ENCODE measurements around the gene TGM2. TPM values are rescaled to one million over a fixed set of nuclear protein-coding genes. Genes with fewer than 3 reads are reported as not detected.
"Not testable (repeated sequence)": the region's sequence is repeated elsewhere in the genome, so short reads cannot be mapped to it uniquely, and the experiment has no call there.

Gene TGM2
- polyA plus RNA-seq, 4 donors: 11.5 to 35.2 (median 33.2) TPM

- no peak for DNase-seq (ENCODE audit: low read depth in 4 of 4, low spot score in 3 of 4)
Observed at GRCh38 chr20:38106461-38106860, 58.6 kb downstream of the TGM2 start.

DNA sequence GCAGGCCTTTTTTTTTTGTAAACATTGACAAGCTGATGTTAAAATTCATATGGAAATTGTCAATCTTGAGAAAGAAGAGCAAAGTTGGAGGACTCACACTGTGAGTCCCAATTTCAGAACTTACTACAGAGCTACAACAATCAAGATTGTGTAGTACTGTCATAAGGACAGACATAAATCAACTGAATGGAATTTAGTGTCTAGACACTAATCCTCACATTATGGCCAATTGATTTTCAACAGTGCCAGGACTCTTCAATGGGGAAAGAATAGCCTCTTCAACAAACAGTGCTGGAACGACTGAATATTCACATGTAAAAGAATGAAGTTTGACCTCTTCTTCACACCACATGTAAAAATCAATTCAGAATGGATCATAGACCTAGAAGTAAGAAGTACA, 60.8 kb downstream of the TGM2 start:
- no peak for DNase-seq (ENCODE audit: low read depth in 4 of 4, low spot score in 3 of 4)

DNA sequence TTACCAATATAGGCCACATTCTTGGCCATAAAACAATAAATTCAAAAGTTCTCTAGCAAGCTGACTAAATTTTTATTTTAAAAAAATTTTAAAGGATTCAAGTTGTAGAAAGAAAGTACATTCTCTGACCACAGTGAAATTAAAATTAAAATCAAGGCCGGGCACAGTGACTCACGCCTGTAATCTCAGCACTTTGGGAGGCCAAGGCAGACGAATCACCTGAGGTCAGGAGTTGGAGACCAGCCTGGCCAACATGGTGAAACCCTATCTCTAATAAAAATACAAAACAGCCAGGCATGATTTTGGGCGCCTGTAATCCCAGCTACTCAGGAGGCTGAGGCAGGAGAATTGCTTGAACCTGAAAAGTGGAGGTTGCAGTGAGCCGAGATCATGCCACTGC, 62.9 kb downstream of the TGM2 start:
- DNase-seq (ENCODE audit: low read depth in 4 of 4, low spot score in 3 of 4): not testable (repeated sequence)

GRCh38 chr20:38098952-38099351, 66.1 kb downstream of the TGM2 start:
- DNase-seq (ENCODE audit: low read depth in 4 of 4, low spot score in 3 of 4): no peak

DNA sequence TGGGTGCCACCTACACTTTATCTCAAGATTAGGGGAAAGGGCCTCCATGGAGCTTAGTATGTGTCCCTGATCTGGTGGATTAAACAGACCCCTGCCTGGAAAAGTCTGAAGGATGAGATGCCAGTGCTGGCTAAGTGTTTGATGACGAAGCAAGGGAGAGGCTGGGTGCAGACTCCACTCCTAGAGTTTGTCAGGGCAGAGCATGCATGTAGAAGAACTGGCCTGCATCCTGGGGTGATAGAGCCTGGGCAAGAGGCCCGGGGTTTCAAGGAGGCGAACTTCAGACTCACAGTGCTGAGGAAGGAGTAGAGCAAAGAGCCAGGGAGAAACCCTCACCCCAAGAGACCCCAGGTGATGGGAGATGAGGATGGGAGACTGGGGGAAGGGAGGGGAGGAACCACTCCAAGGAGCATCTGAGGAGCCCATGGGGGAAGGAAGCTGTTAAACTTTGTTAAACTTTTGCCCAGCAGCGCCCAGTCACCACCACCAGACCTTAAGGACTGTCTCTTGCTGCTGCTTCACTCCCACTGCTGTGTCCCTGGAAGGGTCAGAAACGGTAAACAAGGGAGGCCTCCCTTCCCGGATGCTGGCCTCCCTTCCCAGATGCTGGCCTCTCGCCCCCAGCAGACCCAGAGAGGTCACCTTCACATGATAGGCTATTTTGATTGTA, 69.9 kb downstream of the TGM2 start:
- no peak for DNase-seq (ENCODE audit: low read depth in 4 of 4, low spot score in 3 of 4)

GRCh38 chr20:38094373-38094891, 70.6 kb downstream of the TGM2 start:
- no peak for DNase-seq (ENCODE audit: low read depth in 4 of 4, low spot score in 3 of 4)

- DNase-seq (ENCODE audit: low read depth in 4 of 4, low spot score in 3 of 4): no peak
Observed at GRCh38 chr20:38093641-38094077, 71.4 kb downstream of the TGM2 start.

GRCh38 chr20:38092915-38093314, 72.2 kb downstream of the TGM2 start:
- no peak for DNase-seq (ENCODE audit: low read depth in 4 of 4, low spot score in 3 of 4)

DNA sequence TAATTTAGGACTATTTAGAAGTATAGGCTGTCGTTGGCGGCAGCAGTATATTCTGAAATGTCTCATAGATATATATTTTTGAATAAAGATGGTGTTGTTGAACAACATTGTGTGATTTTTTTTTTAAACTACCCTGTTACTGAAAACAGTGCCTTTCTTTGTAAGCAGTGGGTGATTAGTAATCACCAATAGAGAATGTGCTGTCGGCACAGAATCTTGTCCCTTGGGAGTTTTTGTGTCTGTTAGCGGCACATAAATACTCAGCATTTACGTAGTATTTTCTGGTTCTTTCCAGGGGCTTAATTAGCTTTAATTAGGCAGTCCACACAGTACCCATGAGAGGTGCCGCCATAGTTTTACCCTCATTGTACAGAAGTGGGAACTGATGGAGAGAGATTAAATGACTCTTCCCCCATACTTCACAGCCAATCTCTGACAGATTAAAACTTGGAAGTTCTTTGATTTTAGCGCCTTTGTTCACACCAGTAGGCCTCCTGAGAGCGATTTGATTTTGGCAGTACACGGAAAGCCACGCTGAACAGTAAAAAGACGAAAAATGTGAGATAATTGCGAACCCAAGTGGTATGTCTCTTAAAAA, 72.7 kb downstream of the TGM2 start:
- no peak for DNase-seq (ENCODE audit: low read depth in 4 of 4, low spot score in 3 of 4)

DNA sequence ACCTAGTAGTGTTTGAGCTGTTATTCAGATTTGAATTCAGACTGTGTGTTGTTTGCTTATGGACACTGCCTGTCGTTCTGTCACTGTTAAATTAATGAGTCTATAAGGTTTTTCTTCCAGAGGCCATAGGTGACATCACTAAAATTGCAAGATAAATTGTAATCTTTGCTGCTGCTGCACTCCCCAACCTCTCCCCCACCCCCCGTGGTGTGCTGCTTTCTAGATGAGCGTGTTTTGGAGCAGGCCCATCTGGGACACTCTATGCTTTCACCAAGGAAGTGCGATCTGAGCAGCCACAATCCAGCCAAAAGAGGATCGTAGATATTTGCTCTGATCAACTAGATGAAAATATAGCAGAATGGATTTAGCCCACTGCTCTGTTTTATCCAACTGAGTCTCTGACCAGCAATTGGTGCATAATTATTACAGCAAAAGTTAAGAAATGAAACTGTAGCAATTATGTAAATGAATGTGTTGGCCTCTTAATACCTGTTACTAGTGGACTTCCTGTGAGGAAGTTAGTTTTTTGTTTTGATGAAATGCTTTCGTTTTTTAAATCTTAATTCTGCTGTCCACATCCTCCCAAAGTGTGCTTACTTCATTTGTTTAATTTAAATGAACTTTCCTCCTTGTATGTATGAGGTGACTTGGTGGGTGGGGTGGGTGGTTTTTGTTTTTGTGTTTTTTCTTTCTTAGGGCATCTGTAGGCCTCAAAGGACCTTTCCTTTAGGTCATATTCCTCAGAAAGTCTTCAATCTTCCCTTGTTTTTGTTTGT, 73.4 kb downstream of the TGM2 start:
- no peak for DNase-seq (ENCODE audit: low read depth in 4 of 4, low spot score in 3 of 4)

- DNase-seq (ENCODE audit: low read depth in 4 of 4, low spot score in 3 of 4): no peak
Observed at GRCh38 chr20:38090061-38090460, 75.0 kb downstream of the TGM2 start.

DNA sequence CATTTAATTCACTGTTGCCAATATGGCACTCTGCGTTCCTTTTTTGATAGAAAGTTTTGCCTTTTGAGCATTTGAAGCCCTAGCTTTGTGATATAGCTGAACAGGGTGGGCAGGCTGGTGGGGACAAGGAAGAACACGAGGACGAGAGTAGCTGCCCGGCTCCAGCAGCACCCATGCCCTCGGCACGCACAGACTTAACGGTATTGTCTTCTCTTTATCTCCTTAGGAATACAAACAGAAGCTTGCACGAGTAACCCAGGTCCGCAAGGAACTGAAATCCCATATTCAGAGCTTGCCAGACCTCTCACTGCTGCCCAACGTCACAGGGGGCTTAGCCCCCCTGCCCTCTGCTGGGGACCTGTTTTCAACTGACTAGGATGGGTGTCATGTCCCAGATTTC, 75.6 kb downstream of the TGM2 start:
- DNase-seq (ENCODE audit: low read depth in 4 of 4, low spot score in 3 of 4): no peak

- DNase-seq (ENCODE audit: low read depth in 4 of 4, low spot score in 3 of 4): no peak
Observed at GRCh38 chr20:38085026-38085425, 80.0 kb downstream of the TGM2 start.

DNA sequence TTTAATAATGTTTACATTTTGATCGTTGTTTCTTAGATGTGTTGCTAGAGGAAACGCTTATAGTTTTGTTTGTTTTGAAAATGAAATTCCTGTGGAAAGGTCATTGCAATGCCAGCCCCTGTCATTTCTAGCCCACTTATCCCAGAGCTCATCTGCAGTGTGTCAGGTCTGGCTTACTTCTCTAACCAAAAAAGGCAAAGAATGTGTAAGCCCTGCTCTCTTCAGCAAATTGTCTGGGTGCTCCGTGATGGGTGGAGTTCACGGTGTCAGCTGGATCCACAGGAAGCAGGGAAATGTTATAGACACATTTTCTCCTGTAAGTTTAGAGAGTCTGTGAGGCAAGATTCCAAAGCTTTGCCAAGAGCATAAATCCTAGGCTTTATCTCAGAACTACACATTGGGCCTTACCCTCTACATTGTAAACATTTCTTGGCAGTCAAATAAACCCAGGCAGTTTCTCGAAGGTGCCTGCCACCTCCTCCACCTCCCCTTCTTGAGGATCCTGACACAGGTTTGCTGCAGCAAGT, 80.6 kb downstream of the TGM2 start:
- DNase-seq (ENCODE audit: low read depth in 4 of 4, low spot score in 3 of 4): no peak

DNA sequence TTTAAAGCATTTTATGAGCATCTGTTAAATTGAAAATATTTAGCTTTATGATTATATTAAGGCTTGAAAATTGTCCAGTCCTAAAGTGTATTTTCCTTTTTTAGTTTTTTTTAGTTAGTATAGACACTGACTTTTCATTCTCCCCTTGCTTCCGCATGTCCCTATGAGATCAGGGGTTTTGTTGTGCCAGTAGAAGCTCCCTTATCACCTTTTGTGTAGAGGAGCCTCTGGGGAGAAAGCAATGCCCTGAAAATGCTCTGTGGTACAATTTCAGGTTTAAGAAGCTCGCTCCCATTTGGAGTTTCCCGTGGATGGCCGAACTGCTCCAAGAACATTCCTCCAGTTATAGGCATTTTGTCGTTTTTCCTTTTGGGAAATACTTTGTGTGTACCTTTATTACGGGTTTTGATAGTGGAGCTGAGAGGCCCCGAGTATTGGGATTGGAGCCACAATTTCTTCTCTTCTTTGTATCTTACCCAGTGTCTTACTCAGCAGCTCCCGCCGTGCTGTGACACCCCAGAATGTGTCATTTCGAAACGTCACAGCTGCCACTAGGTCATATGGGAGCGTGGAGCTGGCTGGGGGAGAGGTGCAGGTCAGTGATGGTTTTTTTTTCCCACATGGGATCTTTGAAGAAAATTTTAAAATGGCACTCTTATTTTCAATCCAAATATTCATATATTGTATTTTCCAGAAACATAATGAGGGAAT, 81.6 kb downstream of the TGM2 start:
- no peak for DNase-seq (ENCODE audit: low read depth in 4 of 4, low spot score in 3 of 4)

GRCh38 chr20:38082894-38083293, 82.2 kb downstream of the TGM2 start:
- DNase-seq (ENCODE audit: low read depth in 4 of 4, low spot score in 3 of 4): no peak

- no peak for DNase-seq (ENCODE audit: low read depth in 4 of 4, low spot score in 3 of 4)
Observed at GRCh38 chr20:38081575-38081974, 83.5 kb downstream of the TGM2 start.

- no peak for DNase-seq (ENCODE audit: low read depth in 4 of 4, low spot score in 3 of 4)
Observed at GRCh38 chr20:38079353-38079752, 85.7 kb downstream of the TGM2 start.

DNA sequence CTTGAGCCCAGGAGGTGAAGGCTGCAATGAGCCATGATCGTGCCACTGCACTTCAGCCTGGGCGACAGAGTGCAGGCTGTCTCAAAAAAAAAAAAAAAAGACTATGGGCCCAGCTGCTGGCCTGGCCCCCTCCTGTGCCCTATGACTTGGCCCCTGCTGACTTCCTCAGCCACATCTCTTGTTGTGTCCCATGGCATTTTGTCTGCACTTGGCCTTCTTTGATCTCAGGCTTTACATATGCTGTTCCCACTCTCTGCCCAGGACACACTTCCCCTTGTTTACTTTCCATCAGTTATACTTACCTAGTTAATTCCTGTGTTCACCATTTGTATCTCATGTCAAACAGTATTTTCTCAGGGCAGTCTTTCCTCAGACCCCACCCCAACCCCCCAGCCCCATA, 87.0 kb downstream of the TGM2 start:
- no peak for DNase-seq (ENCODE audit: low read depth in 4 of 4, low spot score in 3 of 4)

Measured in left renal pelvis (tissue), 4 donors.